Suprapubic skin (tissue), 4 donors: Measurements from ENCODE around the gene ARSK.

Experiments
- EP300 ChIP-seq: sonication (generic); formaldehyde crosslinking; IDR thresholded peaks from one replicate; pipeline ENCODE4 v1.6.1; 2017; ENCODE audit warnings: antibody characterized with exemption
- POLR2A ChIP-seq, 2 donors: fragments of 450-650 bp; IDR thresholded peaks; one replicate each; pipeline ENCODE4 v1.6.1; 2017; ENCODE audit warnings: antibody characterized with exemption in 2 of 2, mild to moderate bottlenecking in 2 of 2, moderate library complexity in 2 of 2
- POLR2AphosphoS5 ChIP-seq, 3 donors: sonication (generic); formaldehyde crosslinking; IDR thresholded peaks; one replicate each; pipeline ENCODE4 v1.6.1; 2017; ENCODE audit warnings: antibody characterized with exemption in 3 of 3
- TF ChIP-seq, protein P1 (sequence below), 2 donors: fragments of 200-600 bp in 1 of 2; fragments of 450-650 bp in 1 of 2; sonication (generic) in 1 of 2; IDR thresholded peaks; one replicate each; pipeline ENCODE4 v1.5.1; 2016 to 2019; ENCODE audit warnings: antibody characterized with exemption in 2 of 2, mild to moderate bottlenecking in 1 of 2, moderate library complexity in 1 of 2

DNA sequence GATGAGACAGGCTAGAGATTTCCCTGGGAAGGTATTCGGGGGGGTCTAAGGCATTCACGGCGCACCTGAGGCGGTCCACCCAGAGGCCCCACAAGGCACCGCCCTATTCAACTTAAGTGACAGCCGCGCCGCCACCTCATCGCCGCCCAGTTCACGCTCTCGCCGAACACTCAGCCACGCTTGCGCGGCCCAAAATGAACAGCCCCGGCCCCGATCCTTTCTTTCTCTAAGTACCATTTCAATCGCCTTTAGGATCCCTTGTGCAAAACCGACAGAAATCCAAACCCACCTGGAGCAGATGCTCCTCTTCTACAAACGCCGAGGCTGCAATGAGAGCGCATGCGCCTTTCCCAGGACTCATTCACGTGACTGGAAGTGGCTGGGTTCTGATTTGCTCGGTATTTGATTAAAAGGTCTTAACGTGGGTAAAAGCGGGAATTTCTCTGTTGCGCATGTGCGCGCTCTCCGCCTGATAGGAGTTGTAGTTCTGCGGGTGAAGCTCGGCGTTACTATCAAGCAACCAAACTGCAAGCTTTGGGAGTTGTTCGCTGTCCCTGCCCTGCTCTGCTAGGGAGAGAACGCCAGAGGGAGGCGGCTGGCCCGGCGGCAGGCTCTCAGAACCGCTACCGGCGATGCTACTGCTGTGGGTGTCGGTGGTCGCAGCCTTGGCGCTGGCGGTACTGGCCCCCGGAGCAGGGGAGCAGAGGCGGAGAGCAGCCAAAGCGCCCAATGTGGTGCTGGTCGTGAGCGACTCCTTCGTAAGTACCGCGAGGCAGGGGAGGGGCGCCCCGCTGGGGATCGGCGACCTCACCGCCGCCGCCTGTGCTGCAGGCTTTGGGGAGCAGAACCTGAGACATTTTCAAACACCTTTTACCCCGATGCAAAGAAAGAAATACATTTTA is at the start of gene ARSK, which contains the start of gene SKIC3:
- TF ChIP-seq, protein P1, sequence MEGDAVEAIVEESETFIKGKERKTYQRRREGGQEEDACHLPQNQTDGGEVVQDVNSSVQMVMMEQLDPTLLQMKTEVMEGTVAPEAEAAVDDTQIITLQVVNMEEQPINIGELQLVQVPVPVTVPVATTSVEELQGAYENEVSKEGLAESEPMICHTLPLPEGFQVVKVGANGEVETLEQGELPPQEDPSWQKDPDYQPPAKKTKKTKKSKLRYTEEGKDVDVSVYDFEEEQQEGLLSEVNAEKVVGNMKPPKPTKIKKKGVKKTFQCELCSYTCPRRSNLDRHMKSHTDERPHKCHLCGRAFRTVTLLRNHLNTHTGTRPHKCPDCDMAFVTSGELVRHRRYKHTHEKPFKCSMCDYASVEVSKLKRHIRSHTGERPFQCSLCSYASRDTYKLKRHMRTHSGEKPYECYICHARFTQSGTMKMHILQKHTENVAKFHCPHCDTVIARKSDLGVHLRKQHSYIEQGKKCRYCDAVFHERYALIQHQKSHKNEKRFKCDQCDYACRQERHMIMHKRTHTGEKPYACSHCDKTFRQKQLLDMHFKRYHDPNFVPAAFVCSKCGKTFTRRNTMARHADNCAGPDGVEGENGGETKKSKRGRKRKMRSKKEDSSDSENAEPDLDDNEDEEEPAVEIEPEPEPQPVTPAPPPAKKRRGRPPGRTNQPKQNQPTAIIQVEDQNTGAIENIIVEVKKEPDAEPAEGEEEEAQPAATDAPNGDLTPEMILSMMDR (IDR thresholded peaks at IDR 0.05): peak; percentile 19 to 54
- TF ChIP-seq POLR2AphosphoS5 (IDR thresholded peaks at IDR 0.05) (peak in 2 of 3 donors; percentile 55 to 57), EP300 (no peak), POLR2A (IDR thresholded peaks at IDR 0.05) (peak in 1 of 2 donors; percentile 50)
